22Rv1 (cell line): ENCODE measurements around the gene FBRSL1.

Source experiments
- CTCF ChIP-seq: fragments of 450-650 bp; IDR thresholded peaks from 2 replicates; pipeline ENCODE4 v1.5.1; 2017; ENCODE audit warnings: mild to moderate bottlenecking
- ZFX ChIP-seq: fragments of 450-650 bp; IDR thresholded peaks from 2 replicates; pipeline ENCODE4 v1.6.1; 2017; ENCODE audit warnings: antibody characterized with exemption, borderline replicate concordance

GRCh38 chr12:132530447-132530846 is 40.5 kb downstream of the FBRSL1 start:
- no peak for TF ChIP-seq CTCF
- TF ChIP-seq ZFX = no peak
